Measurements from ENCODE around the gene CYB561D2. TPM values are rescaled to one million over a fixed set of nuclear protein-coding genes. Genes with fewer than 3 reads are reported as not detected.

CYB561D2 gene
- total RNA-seq, 1 experiment from 2014 or later, result 19.3 TPM

GRCh38 chr3:50341537-50341936 is 9.1 kb upstream of the CYB561D2 start:
- TF ChIP-seq EZH2 (IDR thresholded peaks at IDR 0.05; ENCODE audit: low read depth) (no peak), CTCF (conservative IDR thresholded peaks at IDR 0.05) (no peak)
- Histone ChIP-seq H3F3A (ENCODE audit: insufficient read depth, low read depth) (peaks cover 17% of the 10 kb centered on the region; the same call in 1 of the 2 replicates), H3K27ac (no peak overlapping the region), H3K4me2 (no peak overlapping the region), H3K4me3 (no peak overlapping the region), H3K9me3 (ENCODE audit: insufficient read depth, low read depth) (no peaks in the 10 kb centered on the region), H3K79me2 (ENCODE audit: low read depth) (peaks cover 6% of the 10 kb centered on the region), H3K27me3 (ENCODE audit: insufficient read depth, low read depth) (no peaks in the 10 kb centered on the region), H3K36me3 (ENCODE audit: low read depth) (no peaks in the 10 kb centered on the region), H3K9me2 (ENCODE audit: insufficient read depth) (no peaks in the 10 kb centered on the region), H2AFZ (no peak overlapping the region), H3K4me1 (replicated peaks; ENCODE audit: insufficient read depth) (peaks cover 9% of the 10 kb centered on the region; the same call in 1 of the 2 replicates), H4K20me1 (ENCODE audit: insufficient read depth) (no peaks in the 10 kb centered on the region)
- POLR2A ChIA-PET (ENCODE audit: unreplicated experiment), result no interaction called here
- CTCF ChIA-PET, result no interaction called here
- BruUV-seq (replicated peaks), result no TSS peak
- intact Hi-C loops (cut with micrococcal nuclease; ENCODE audit: unreplicated experiment), result no loop called here
- DNase-seq, result no peak

- H3K4me2 ChIP-seq, result no peak overlapping the region
- POLR2A ChIA-PET (ENCODE audit: unreplicated experiment), result no interaction called here
- no peak for DNase-seq
- CTCF ChIA-PET, result no interaction called here
- intact Hi-C loops (cut with micrococcal nuclease; ENCODE audit: unreplicated experiment), result no loop called here
- no peaks in the 10 kb centered on the region for H3K9me3 ChIP-seq (ENCODE audit: insufficient read depth, low read depth)
- no peaks in the 10 kb centered on the region for H3K27me3 ChIP-seq (ENCODE audit: insufficient read depth, low read depth)
- no peak overlapping the region for H3K27ac ChIP-seq
- H3K79me2 ChIP-seq (ENCODE audit: low read depth), result no peaks in the 10 kb centered on the region; the same call in 1 of the 2 replicates
- no peaks in the 10 kb centered on the region for H4K20me1 ChIP-seq (ENCODE audit: insufficient read depth)
- BruUV-seq (replicated peaks), result no TSS peak
- no peaks in the 10 kb centered on the region for H3K36me3 ChIP-seq (ENCODE audit: low read depth)
- H3K4me3 ChIP-seq, result no peak overlapping the region
- TF ChIP-seq CTCF (conservative IDR thresholded peaks at IDR 0.05) (no peak), EZH2 (IDR thresholded peaks at IDR 0.05; ENCODE audit: low read depth) (no peak)
- H3K9me2 ChIP-seq (ENCODE audit: insufficient read depth), result no peaks in the 10 kb centered on the region
- peaks cover 9% of the 10 kb centered on the region; the same call in 1 of the 2 replicates for H3K4me1 ChIP-seq (replicated peaks; ENCODE audit: insufficient read depth)
- peaks cover 11% of the 10 kb centered on the region; the same call in 1 of the 2 replicates for H3F3A ChIP-seq (ENCODE audit: insufficient read depth, low read depth)
- H2AFZ ChIP-seq, result no peak overlapping the region
These were observed 8.5 kb upstream of the CYB561D2 start for GRCh38 chr3:50341996-50342650.

GRCh38 chr3:50342813-50343633 is 7.6 kb upstream of the CYB561D2 start:
- no peaks in the 10 kb centered on the region for H3K27me3 ChIP-seq (ENCODE audit: insufficient read depth, low read depth)
- no peak overlapping the region for H3K4me2 ChIP-seq
- no peak overlapping the region for H2AFZ ChIP-seq
- H3K27ac ChIP-seq, result no peak overlapping the region
- peaks cover 9% of the 10 kb centered on the region; the same call in 1 of the 2 replicates for H3K4me1 ChIP-seq (replicated peaks; ENCODE audit: insufficient read depth)
- H3F3A ChIP-seq (ENCODE audit: insufficient read depth, low read depth), result peaks cover 12% of the 10 kb centered on the region; the same call in 1 of the 2 replicates
- no peaks in the 10 kb centered on the region for H3K79me2 ChIP-seq (ENCODE audit: low read depth)
- POLR2A ChIA-PET (ENCODE audit: unreplicated experiment), result no interaction called here
- H3K9me3 ChIP-seq (ENCODE audit: insufficient read depth, low read depth), result no peaks in the 10 kb centered on the region
- no peaks in the 10 kb centered on the region for H3K9me2 ChIP-seq (ENCODE audit: insufficient read depth)
- DNase-seq, result no peak
- no TSS peak for BruUV-seq (replicated peaks)
- no peak for TF ChIP-seq EZH2 (IDR thresholded peaks at IDR 0.05; ENCODE audit: low read depth)
- TF ChIP-seq CTCF (conservative IDR thresholded peaks at IDR 0.05), result no peak
- H3K36me3 ChIP-seq (ENCODE audit: low read depth), result no peaks in the 10 kb centered on the region
- no peak overlapping the region for H3K4me3 ChIP-seq
- H4K20me1 ChIP-seq (ENCODE audit: insufficient read depth), result no peaks in the 10 kb centered on the region
- intact Hi-C loops (cut with micrococcal nuclease; ENCODE audit: unreplicated experiment), result no loop called here
- CTCF ChIA-PET, result no interaction called here

Data from PC-9 (cell line).